Esophagus squamous epithelium (tissue), 4 donors: ENCODE data around the gene WDR76.

Experiments
- CTCF ChIP-seq, 6 experiments: fragments of 450-650 bp in 4 of 6; fragments of 200-600 bp in 2 of 6; sonication (generic) in 2 of 6; IDR thresholded peaks; one replicate each; pipeline ENCODE4 v1.5.1; 2016 to 2019; ENCODE audit warnings: antibody characterized with exemption in 6 of 6, mild to moderate bottlenecking in 4 of 6, moderate library complexity in 4 of 6
- POLR2A ChIP-seq, 4 donors: fragments of 450-650 bp; IDR thresholded peaks; one replicate each; pipeline ENCODE4 v1.6.1; 2017; ENCODE audit warnings: antibody characterized with exemption in 4 of 4, mild to moderate bottlenecking in 4 of 4, moderate library complexity in 3 of 4

- TF ChIP-seq CTCF (IDR thresholded peaks at IDR 0.05) (no peak), POLR2A (IDR thresholded peaks at IDR 0.05) (no peak)
These were observed 68.8 kb downstream of the WDR76 start for GRCh38 chr15:43895586-43895985.
